ENCODE results near the gene ROR2. TPM values are rescaled to one million over a fixed set of nuclear protein-coding genes. Genes with fewer than 3 reads are reported as not detected.

The ROR2 gene
- total RNA-seq, 1 experiment from 2014 or later: 2.7 TPM

- Mint-ChIP-seq H3K4me3 (no peak overlapping the region), H3K9me3 (no peaks in the 10 kb centered on the region; a peak in 1 of 5 replicates), H3K36me3 (ENCODE audit: insufficient read depth in 1 of 3, low read depth in 3 of 3) (no peaks in the 10 kb centered on the region), H3K27ac (no peak overlapping the region), H3K4me1 (no peaks in the 10 kb centered on the region), H3K27me3 (ENCODE audit: low read depth) (no peaks in the 10 kb centered on the region; the same call in 1 of the 2 replicates)
- H4K20me1 ChIP-seq (ENCODE audit: control insufficient read depth, insufficient read depth, insufficient read length): no peaks in the 10 kb centered on the region
- no peak overlapping the region for H3K4ac ChIP-seq (ENCODE audit: low read depth, low read length)
- WGBS (ENCODE audit: extremely low coverage, insufficient read length, low lambda C conversion rate): no CpG with 5 or more reads among the region's 9 CpGs
- no peak for DNase-seq
- H4K8ac ChIP-seq (replicated peaks; ENCODE audit: insufficient read length, low read depth, low read length): no peak overlapping the region
- no peak overlapping the region for H2AFZ ChIP-seq (ENCODE audit: low read length)
- H3K4me1 ChIP-seq (ENCODE audit: insufficient read depth, low read length): no peaks in the 10 kb centered on the region
- H3K79me1 ChIP-seq (ENCODE audit: insufficient read depth, low read depth, low read length, poor library complexity, severe bottlenecking): no peaks in the 10 kb centered on the region
- H2AK5ac ChIP-seq (ENCODE audit: insufficient read length, low read length): no peak overlapping the region
- no peaks in the 10 kb centered on the region for H3K27me3 ChIP-seq (ENCODE audit: insufficient read depth, low read length)
- no peak overlapping the region for H4K91ac ChIP-seq (ENCODE audit: insufficient read length, low read depth, low read length)
- no peaks in the 10 kb centered on the region for H3K9me3 ChIP-seq (ENCODE audit: control insufficient read depth, low read depth, low read length)
- no peak overlapping the region for H2BK12ac ChIP-seq (ENCODE audit: insufficient read length, low read depth, low read length)
- no peaks in the 10 kb centered on the region for H3K23me2 ChIP-seq (ENCODE audit: insufficient read length, low read depth, low read length, poor library complexity, severe bottlenecking)
- H2BK20ac ChIP-seq (ENCODE audit: low read depth, low read length, poor library complexity, severe bottlenecking): no peak overlapping the region
- no peak overlapping the region for H3K18ac ChIP-seq (ENCODE audit: insufficient read length, low read depth, low read length)
- no peak for TF ChIP-seq CTCF (conservative IDR thresholded peaks at IDR 0.05)
- no peak overlapping the region for H2BK5ac ChIP-seq (ENCODE audit: insufficient read length, low read length)
- H3K9ac ChIP-seq (ENCODE audit: extremely low read depth, insufficient read length, low read length): no peak overlapping the region
- no peak overlapping the region for H3T11ph ChIP-seq (ENCODE audit: low read length)
- H3K79me2 ChIP-seq (ENCODE audit: insufficient read depth, low read length): no peaks in the 10 kb centered on the region
- no peak overlapping the region for H3K4me2 ChIP-seq (ENCODE audit: insufficient read depth, insufficient read length, low read length)
- no peak overlapping the region for H2BK15ac ChIP-seq (ENCODE audit: low read depth, low read length)
- no peak overlapping the region for H3K27ac ChIP-seq (ENCODE audit: insufficient read length, low read depth, low read length)
- no peak overlapping the region for H3K14ac ChIP-seq (ENCODE audit: insufficient read depth, low read length)
- no peak overlapping the region for H4K5ac ChIP-seq (ENCODE audit: insufficient read length, low read depth, low read length)
- no peak overlapping the region for H3K56ac ChIP-seq (ENCODE audit: insufficient read length, low read depth, low read length)
- no peak overlapping the region for H2BK120ac ChIP-seq (ENCODE audit: low read depth, low read length, poor library complexity, severe bottlenecking)
- H3K23ac ChIP-seq (ENCODE audit: insufficient read length, low read depth, low read length): no peak overlapping the region
Measured at GRCh38 chr9:91746904-91747303, 203.1 kb downstream of the ROR2 start.
